Measurements from ENCODE around the gene ADISSP. TPM values are rescaled to one million over a fixed set of nuclear protein-coding genes. Genes with fewer than 3 reads are reported as not detected.

Gene ADISSP
- total RNA-seq, 1 donor from 2014 or later: 24.3 TPM

GRCh38 chr20:3741836-3742458, 25.6 kb downstream of the ADISSP start:
- no peak for DNase-seq (ENCODE audit: extremely low spot score, unreplicated experiment)
- Mint-ChIP-seq H3K4me1 (ENCODE audit: unreplicated experiment) (peaks cover 3% of the 10 kb centered on the region), H3K9me3 (ENCODE audit: unreplicated experiment) (no peaks in the 10 kb centered on the region), H3K27me3 (ENCODE audit: unreplicated experiment) (peaks cover 13% of the 10 kb centered on the region), H3K4me3 (ENCODE audit: unreplicated experiment) (no peak overlapping the region), H3K36me3 (ENCODE audit: unreplicated experiment) (no peaks in the 10 kb centered on the region), H3K27ac (ENCODE audit: unreplicated experiment) (no peak overlapping the region)
- no peak for TF ChIP-seq CTCF (IDR thresholded peaks at IDR 0.05)

- TF ChIP-seq CTCF (IDR thresholded peaks at IDR 0.05): no peak
- H3K9me3 Mint-ChIP-seq (ENCODE audit: unreplicated experiment): no peaks in the 10 kb centered on the region
- DNase-seq (ENCODE audit: extremely low spot score, unreplicated experiment): no peak
- peaks cover 16% of the 10 kb centered on the region for H3K27me3 Mint-ChIP-seq (ENCODE audit: unreplicated experiment)
- H3K4me1 Mint-ChIP-seq (ENCODE audit: unreplicated experiment): peaks cover 3% of the 10 kb centered on the region
- no peak overlapping the region for H3K27ac Mint-ChIP-seq (ENCODE audit: unreplicated experiment)
- no peak overlapping the region for H3K4me3 Mint-ChIP-seq (ENCODE audit: unreplicated experiment)
- no peaks in the 10 kb centered on the region for H3K36me3 Mint-ChIP-seq (ENCODE audit: unreplicated experiment)
Measured at GRCh38 chr20:3740615-3741301, 26.8 kb downstream of the ADISSP start.

GRCh38 chr20:3739926-3740451, 27.6 kb downstream of the ADISSP start:
- H3K36me3 Mint-ChIP-seq (ENCODE audit: unreplicated experiment): no peaks in the 10 kb centered on the region
- no peak for DNase-seq (ENCODE audit: extremely low spot score, unreplicated experiment)
- H3K27me3 Mint-ChIP-seq (ENCODE audit: unreplicated experiment): peaks cover 15% of the 10 kb centered on the region
- no peak overlapping the region for H3K4me3 Mint-ChIP-seq (ENCODE audit: unreplicated experiment)
- H3K9me3 Mint-ChIP-seq (ENCODE audit: unreplicated experiment): no peaks in the 10 kb centered on the region
- H3K27ac Mint-ChIP-seq (ENCODE audit: unreplicated experiment): no peak overlapping the region
- TF ChIP-seq CTCF (IDR thresholded peaks at IDR 0.05): no peak
- H3K4me1 Mint-ChIP-seq (ENCODE audit: unreplicated experiment): peaks cover 3% of the 10 kb centered on the region

- no peak overlapping the region for H3K27ac Mint-ChIP-seq (ENCODE audit: unreplicated experiment)
- no peaks in the 10 kb centered on the region for H3K9me3 Mint-ChIP-seq (ENCODE audit: unreplicated experiment)
- TF ChIP-seq CTCF (IDR thresholded peaks at IDR 0.05): no peak
- H3K4me3 Mint-ChIP-seq (ENCODE audit: unreplicated experiment): no peak overlapping the region
- H3K4me1 Mint-ChIP-seq (ENCODE audit: unreplicated experiment): peaks cover 2% of the 10 kb centered on the region
- no peaks in the 10 kb centered on the region for H3K36me3 Mint-ChIP-seq (ENCODE audit: unreplicated experiment)
- H3K27me3 Mint-ChIP-seq (ENCODE audit: unreplicated experiment): peaks cover 9% of the 10 kb centered on the region
- no peak for DNase-seq (ENCODE audit: extremely low spot score, unreplicated experiment)
Measured at GRCh38 chr20:3739054-3739925, 28.3 kb downstream of the ADISSP start.
